ENCODE data around the gene OSBP.

DNA sequence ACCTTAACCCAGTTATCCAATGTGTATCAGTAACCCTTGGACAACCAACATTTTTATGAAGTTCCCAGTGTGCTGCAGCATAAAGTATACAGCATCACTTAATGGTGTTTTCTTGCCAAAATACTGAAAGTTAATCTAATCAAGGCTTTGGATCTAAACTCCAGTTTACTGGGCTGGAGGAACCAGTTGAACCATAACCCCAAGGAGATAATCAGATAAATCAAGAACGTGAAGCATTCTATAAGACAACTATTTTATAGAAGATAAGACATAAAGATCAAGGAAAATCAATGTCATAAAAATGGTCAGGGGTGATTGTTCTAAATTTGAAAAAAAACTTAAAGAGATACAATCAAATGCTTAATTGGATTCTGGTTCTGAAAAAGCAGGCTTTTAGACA lies 2.3 kb upstream of the OSBP start:
- TF ChIP-seq, protein P1, sequence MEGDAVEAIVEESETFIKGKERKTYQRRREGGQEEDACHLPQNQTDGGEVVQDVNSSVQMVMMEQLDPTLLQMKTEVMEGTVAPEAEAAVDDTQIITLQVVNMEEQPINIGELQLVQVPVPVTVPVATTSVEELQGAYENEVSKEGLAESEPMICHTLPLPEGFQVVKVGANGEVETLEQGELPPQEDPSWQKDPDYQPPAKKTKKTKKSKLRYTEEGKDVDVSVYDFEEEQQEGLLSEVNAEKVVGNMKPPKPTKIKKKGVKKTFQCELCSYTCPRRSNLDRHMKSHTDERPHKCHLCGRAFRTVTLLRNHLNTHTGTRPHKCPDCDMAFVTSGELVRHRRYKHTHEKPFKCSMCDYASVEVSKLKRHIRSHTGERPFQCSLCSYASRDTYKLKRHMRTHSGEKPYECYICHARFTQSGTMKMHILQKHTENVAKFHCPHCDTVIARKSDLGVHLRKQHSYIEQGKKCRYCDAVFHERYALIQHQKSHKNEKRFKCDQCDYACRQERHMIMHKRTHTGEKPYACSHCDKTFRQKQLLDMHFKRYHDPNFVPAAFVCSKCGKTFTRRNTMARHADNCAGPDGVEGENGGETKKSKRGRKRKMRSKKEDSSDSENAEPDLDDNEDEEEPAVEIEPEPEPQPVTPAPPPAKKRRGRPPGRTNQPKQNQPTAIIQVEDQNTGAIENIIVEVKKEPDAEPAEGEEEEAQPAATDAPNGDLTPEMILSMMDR (conservative IDR thresholded peaks at IDR 0.05; ENCODE audit: low read depth in 2 of 2) = no peak
- TF ChIP-seq POLR2AphosphoS5 (IDR thresholded peaks at IDR 0.05; ENCODE audit: low read depth) (no peak), EZH2phosphoT487 (IDR thresholded peaks at IDR 0.05; ENCODE audit: unreplicated experiment) (no peak), EZH2 (IDR thresholded peaks at IDR 0.05; ENCODE audit: low read depth, unreplicated experiment) (no peak), ZNF114 (CRISPR knock-in tag; IDR thresholded peaks at IDR 0.05) (no peak)
